ENCODE results near the gene ERP29. TPM values are rescaled to one million over a fixed set of nuclear protein-coding genes. Genes with fewer than 3 reads are reported as not detected.
A peak's percentile ranks its signal among the peaks of the same experiment; 100 is the strongest.
"Not testable (repeated sequence)": the region's sequence is repeated elsewhere in the genome, so short reads cannot be mapped to it uniquely, and the experiment has no call there.

The ERP29 gene
- total RNA-seq, 1 experiment from 2014 or later = 50.6 TPM

- DNase-seq (ENCODE audit: low read depth) = no peak
These were observed 11.7 kb upstream of the ERP29 start for GRCh38 chr12:112001576-112001975.

- no peak for DNase-seq (ENCODE audit: low read depth)
These were observed 9.2 kb upstream of the ERP29 start for GRCh38 chr12:112004041-112004440.

DNA sequence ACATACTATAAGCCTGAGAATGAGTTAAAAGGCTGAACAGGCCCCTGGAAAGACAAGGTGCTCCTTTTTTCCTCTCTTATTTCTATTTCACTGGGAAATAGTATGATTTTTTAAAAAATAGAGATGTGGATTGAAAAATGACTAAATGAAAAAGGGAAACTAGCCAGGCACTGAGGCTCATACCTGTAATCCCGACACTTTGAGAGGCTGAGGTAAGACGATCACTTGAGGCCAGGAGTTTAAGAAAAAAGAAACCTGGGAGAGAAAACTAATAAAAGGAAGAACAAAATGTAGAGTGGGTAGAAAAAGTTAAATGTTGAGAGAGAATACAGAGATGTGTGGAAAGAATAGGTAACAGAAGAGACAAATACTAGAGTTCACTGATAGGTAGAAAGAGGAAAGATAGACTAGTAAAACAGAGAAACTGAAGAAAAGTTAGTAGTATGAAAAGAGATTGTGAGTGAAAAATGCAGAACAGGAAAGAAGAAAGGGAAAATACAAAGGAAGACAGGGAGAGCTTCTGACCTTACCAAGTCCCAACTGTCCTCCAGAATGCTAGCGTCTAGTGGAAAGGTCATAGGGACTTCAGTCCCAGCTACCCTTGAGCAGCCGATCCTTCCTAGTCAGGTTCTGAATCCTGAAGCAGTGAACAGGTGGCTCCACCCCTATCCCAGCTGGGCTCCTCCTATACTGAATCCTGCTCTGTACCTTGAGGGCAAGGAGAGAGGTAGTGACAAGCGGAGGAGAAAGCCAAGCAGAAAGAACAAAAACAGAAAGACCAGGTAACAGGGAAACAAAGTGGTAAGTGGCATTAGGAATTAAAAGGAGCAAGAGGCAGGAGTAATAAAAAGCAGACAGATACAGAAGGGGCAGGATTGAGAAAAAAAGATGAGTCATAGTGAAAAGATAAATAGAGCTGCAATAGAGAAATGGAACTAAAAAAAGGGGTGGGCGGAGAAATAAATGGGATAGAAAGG is 7.5 kb upstream of the ERP29 start:
- no peak for DNase-seq (ENCODE audit: low read depth)

DNA sequence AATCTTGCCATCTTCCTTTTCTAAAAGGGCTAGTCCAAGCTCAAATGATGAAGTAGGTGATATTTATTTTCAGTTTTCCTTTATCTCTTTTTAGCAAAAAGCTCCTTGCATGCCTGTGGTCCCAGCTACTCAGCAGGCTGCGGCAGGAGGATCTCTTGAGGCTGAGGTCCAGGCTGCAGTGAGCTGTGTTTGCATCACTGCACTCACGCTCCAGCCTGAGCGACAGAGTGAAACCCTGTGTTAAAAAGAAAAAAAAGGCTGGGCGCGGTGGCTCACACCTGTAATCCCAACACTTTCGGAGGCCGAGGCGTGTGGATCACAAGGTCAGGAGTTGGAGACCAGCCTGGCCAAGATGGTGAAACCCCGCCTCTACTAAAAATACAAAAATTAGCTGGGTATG is 5.3 kb upstream of the ERP29 start:
- no peak for DNase-seq (ENCODE audit: low read depth)

GRCh38 chr12:112008918-112009317 is 4.3 kb upstream of the ERP29 start:
- DNase-seq (ENCODE audit: low read depth) = no peak

GRCh38 chr12:112009596-112009995 is 3.6 kb upstream of the ERP29 start:
- DNase-seq (ENCODE audit: low read depth) = not testable (repeated sequence)

GRCh38 chr12:112010415-112011344 is 2.5 kb upstream of the ERP29 start:
- no peak for DNase-seq (ENCODE audit: low read depth)

DNA sequence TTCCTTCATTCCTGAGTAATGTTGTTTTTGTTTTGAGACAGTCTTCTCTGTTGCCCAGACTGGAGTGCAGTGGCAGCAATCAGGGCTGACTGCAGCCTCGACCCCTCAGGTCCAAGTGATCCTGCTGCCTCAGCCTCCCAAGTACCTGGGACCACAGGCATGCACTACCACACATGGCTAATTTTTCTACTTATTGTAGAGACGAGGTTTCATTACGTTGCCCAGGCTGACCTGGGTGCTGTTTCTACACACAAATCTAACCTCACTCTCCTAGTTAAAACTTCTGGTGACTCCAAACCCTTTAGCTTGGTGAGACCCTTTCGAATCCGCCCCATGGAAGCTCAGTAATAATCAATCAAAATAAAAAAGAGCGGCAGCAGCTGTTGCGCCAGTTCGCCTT is 1.5 kb upstream of the ERP29 start:
- no peak for DNase-seq (ENCODE audit: low read depth)

DNA sequence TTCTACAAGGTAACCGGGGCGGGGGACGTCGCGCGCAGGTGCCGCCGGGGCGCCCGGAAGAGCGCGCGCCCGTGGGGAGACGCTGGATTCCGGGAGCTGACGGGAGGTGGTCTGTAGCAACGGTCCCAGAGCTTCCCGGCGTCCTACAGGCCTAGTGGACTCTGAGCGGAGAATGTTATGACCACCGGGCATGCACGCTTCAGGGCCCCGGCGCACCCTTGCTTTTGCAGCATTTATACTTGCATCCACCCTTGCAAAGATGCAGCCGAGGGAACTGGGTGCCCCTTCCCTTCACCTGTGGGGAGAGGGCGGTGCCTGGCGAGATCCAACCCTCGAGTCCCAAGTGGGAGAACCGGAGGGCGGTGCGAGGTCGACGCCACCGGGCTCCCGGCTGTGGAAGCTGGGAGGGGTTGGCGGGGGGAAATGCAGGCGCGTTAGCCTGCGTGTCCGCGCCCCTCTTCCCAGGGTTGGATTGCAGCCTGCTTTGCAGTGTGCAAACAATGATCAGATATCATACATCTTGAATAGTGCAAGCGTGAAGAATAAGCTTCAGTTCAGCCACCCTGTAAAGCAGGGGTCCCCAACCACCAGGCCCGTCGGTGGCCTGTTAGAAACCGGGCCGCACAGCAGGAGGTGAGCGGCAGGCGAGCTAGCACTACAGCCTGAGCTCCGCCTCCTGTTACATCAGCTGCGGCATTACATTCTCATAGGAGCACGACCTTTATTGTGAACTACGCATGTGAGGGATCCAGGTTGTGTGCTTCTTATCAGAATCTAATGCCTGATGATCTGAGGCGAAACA is 576 bp downstream of the ERP29 start:
- DNase-seq (ENCODE audit: low read depth) = peak; percentile 65

DNA sequence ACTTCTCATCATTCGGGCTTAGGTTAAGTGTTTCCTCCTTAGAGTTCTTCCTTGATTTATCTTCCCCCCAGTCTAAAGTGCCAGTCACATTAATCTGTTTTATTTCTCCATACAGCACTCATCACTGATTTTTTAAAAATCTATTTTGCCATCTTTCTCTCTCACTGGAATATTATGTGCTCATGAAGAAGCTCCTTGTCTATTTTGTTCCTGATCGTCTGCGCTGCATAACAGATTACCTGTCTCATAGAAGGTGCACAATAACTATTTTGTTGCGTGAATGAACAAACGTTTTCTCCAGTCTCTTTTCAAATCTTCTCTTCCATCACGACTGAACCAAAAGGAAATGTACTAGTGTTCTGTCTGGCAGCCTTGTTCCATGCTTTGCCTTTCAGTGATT is 2.7 kb downstream of the ERP29 start:
- DNase-seq (ENCODE audit: low read depth) = no peak

DNA sequence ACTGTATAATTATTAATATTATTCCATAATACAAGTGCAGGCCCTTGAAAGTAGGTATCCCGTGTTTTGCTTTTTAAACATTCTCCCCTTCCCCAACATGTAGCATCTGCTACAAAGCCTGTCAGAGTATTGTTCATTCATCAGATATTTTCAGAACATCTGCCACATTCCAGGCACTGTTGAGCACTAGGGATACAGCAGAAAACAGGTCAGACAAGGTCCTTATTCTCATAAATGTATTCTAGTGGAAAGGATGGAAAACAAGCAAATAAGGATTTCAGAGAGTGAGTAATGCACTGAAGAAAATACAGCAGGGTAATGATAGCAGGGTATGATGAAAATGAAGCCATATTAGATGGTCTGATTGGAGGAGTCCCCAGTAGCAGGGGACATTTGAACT is 3.8 kb downstream of the ERP29 start:
- DNase-seq (ENCODE audit: low read depth) = no peak

GRCh38 chr12:112018571-112019237 is 5.5 kb downstream of the ERP29 start:
- peak; percentile 71 for DNase-seq (ENCODE audit: low read depth)

DNA sequence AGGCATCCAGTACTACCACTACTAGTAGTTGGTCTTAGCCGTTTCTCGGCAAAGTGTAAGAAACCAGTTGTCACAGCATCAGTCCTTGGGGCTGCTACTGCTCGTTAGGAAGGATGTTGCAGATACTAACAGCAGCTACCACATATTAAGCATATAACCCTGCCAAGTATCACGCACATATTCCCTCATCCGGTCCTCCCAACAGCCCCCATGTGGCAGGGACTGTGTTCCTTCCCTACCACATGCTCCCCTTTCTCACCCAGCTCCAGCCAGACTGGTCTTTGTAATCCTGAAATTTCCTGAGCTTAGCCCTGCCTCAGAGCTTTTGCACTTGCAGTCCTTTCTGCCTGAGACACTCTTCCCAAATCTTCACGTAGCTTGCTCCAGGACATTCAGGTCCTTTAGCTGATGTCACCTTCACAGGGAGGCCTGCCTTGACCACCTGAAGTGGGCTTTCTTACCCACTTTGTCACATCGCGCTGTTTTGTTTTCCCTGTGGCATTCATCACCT is 7.8 kb downstream of the ERP29 start:
- DNase-seq (ENCODE audit: low read depth) = no peak

DNA sequence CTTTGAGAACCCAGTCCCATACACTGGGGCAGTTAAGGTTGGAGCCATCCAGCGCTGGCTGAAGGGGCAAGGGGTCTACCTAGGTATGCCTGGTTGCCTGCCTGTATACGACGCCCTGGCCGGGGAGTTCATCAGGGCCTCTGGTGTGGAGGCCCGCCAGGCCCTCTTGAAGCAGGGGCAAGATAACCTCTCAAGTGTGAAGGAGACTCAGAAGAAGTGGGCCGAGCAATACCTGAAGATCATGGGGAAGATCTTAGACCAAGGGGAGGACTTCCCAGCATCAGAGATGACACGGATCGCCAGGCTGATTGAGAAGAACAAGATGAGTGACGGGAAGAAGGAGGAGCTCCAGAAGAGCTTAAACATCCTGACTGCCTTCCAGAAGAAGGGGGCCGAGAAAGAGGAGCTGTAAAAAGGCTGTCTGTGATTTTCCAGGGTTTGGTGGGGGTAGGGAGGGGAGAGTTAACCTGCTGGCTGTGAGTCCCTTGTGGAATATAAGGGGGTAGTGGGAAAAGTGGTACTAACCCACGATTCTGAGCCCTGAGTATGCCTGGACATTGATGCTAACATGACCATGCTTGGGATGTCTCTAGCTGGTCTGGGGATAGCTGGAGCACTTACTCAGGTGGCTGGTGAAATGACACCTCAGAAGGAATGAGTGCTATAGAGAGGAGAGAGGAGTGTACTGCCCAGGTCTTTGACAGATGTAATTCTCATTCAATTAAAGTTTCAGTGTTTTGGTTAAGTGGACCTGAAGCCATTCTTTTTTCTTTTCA is 9.2 kb downstream of the ERP29 start:
- DNase-seq (ENCODE audit: low read depth) = no peak

- DNase-seq (ENCODE audit: low read depth) = no peak
These were observed 10.7 kb downstream of the ERP29 start for GRCh38 chr12:112023759-112024396.

GRCh38 chr12:112025808-112026375 is 12.7 kb downstream of the ERP29 start:
- no peak for DNase-seq (ENCODE audit: low read depth)

GRCh38 chr12:112029301-112029700 is 16.1 kb downstream of the ERP29 start:
- DNase-seq (ENCODE audit: low read depth) = no peak

DNA sequence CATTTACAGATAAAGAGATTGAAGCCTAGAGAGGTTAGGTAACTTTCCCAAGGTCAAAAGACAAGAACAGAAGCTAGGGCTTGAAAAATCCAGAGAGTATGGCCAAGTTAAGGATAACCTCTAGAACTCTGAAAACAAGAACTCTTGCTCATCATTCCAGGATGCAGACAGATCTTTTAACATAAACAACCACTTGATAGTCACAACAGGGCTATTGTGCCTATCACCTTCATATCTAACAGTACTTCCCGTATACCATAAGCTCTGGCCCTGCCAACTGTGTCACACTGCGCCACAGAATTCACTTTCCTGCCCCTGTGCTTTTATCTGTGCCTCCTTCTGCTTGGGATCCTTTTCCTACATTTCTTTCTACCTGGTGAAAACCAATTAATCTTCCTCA is 18.2 kb downstream of the ERP29 start:
- DNase-seq (ENCODE audit: low read depth) = no peak

- DNase-seq (ENCODE audit: low read depth) = no peak
These were observed 19.1 kb downstream of the ERP29 start for GRCh38 chr12:112032292-112032691.
